NCI-H1417 (cell line): Measurements from ENCODE around the gene GJD3.

ENCODE experiments used
- DNase-seq, 3 experiments: peaks; one replicate each; lab custom pipeline; 2025; lab: John Stamatoyannopoulos, UW

The GJD3 gene

GRCh38 chr17:40323391-40324381 lies 40.9 kb downstream of the GJD3 start:
- no peak for DNase-seq

GRCh38 chr17:40322358-40323315 lies 41.9 kb downstream of the GJD3 start:
- DNase-seq, result peak; percentile 35 to 62 (median 41)

GRCh38 chr17:40321961-40322357 lies 42.6 kb downstream of the GJD3 start:
- peak in 1 of 3 experiments; percentile 53 for DNase-seq

- DNase-seq, result peak in 1 of 3 experiments; percentile 43
Measured at GRCh38 chr17:40321524-40321929, 43.0 kb downstream of the GJD3 start.

- DNase-seq, result no peak
Measured at GRCh38 chr17:40320756-40321523, 43.6 kb downstream of the GJD3 start.

- DNase-seq, result no peak
Measured at GRCh38 chr17:40319651-40320540, 44.6 kb downstream of the GJD3 start.

- no peak for DNase-seq
Measured at GRCh38 chr17:40318830-40319391, 45.6 kb downstream of the GJD3 start.

GRCh38 chr17:40317880-40318829 lies 46.4 kb downstream of the GJD3 start:
- peak; percentile 93 to 95 (median 95) for DNase-seq

GRCh38 chr17:40317345-40317873 lies 47.1 kb downstream of the GJD3 start:
- no peak for DNase-seq

- no peak for DNase-seq
Measured at GRCh38 chr17:40316571-40317344, 47.8 kb downstream of the GJD3 start.

- peak in 1 of 3 experiments; percentile 8 for DNase-seq
Measured at GRCh38 chr17:40315678-40316570, 48.6 kb downstream of the GJD3 start.

- DNase-seq, result no peak
Measured at GRCh38 chr17:40315206-40315605, 49.3 kb downstream of the GJD3 start.

GRCh38 chr17:40314584-40314956 lies 50.0 kb downstream of the GJD3 start:
- peak in 2 of 3 experiments; percentile 78 to 92 for DNase-seq

- peak in 2 of 3 experiments; percentile 51 to 83 for DNase-seq
Measured at GRCh38 chr17:40313668-40314583, 50.6 kb downstream of the GJD3 start.
